Activated CD8-positive, alpha-beta T cell treated with anti-CD3 and anti-CD28 coated beads for 36 hours (primary cell): ENCODE measurements around the gene KRT7. TPM values are rescaled to one million over a fixed set of nuclear protein-coding genes. Genes with fewer than 3 reads are reported as not detected.
"Not testable (repeated sequence)": the region's sequence is repeated elsewhere in the genome, so short reads cannot be mapped to it uniquely, and the experiment has no call there.

Experiments used
- ATAC-seq: fragments of 200-7000 bp; cut with Tn5 transposase; one replicate; pipeline ENCODE4 v1.10.0; 2021; ENCODE audit warnings: mild to moderate bottlenecking, moderate library complexity
- CTCF ChIA-PET: fragments of 350-600 bp; sonication (Branson Sonifier 250); formaldehyde crosslinking; loops from one replicate; lab custom pipeline; 2021; ENCODE audit warnings: antibody characterized with exemption; lab: Charles Lee
- POLR2A ChIA-PET: fragments of 350-600 bp; sonication (Branson Sonifier 250); formaldehyde crosslinking; loops from one replicate; lab custom pipeline; 2021; ENCODE audit warnings: antibody characterized with exemption; lab: Charles Lee
- DNase-seq: peaks from one replicate; pipeline ENCODE4 v3.0.0-alpha.2; 2020
- H3K27ac Mint-ChIP-seq: one replicate; pipeline ENCODE4 v1.8.0; 2021; ENCODE audit warnings: mild to moderate bottlenecking, mixed read lengths
- H3K27me3 Mint-ChIP-seq: one replicate; pipeline ENCODE4 v1.8.0; 2021; ENCODE audit warnings: mixed read lengths
- H3K36me3 Mint-ChIP-seq: one replicate; pipeline ENCODE4 v1.8.0; 2021; ENCODE audit warnings: low read depth, mixed read lengths
- H3K4me1 Mint-ChIP-seq: one replicate; pipeline ENCODE4 v1.8.0; 2021; ENCODE audit warnings: low read depth, mixed read lengths
- H3K4me3 Mint-ChIP-seq: one replicate; pipeline ENCODE4 v1.8.0; 2021; ENCODE audit warnings: mild to moderate bottlenecking, moderate library complexity, mixed read lengths
- H3K9me3 Mint-ChIP-seq: one replicate; pipeline ENCODE4 v1.8.0; 2021; ENCODE audit warnings: mixed read lengths
- CTCF ChIP-seq: fragments of 200-600 bp; IDR thresholded peaks from one replicate; pipeline ENCODE4 v1.8.0; 2022; ENCODE audit warnings: antibody characterized with exemption, mild to moderate bottlenecking
- intact Hi-C: fragments of 100-400 bp; cut with micrococcal nuclease; formaldehyde crosslinking; loops from one replicate; pipeline ENCODE4 v1.10.0; 2022
- total RNA-seq, 2 experiments: library from RNA; stranded (reverse); gene quantifications; one replicate each; pipeline ENCODE4 v1.2.3, GENCODE V29; 2021

The KRT7 gene
- total RNA-seq, 2 experiments from 2014 or later = 2.1 to 3.1 TPM

GRCh38 chr12:52256584-52256935, 23.5 kb downstream of the KRT7 start:
- Mint-ChIP-seq H3K4me3 (no peak overlapping the region), H3K4me1 (peaks cover 12% of the 10 kb centered on the region), H3K27ac (no peak overlapping the region), H3K36me3 (no peaks in the 10 kb centered on the region), H3K9me3 (no peaks in the 10 kb centered on the region), H3K27me3 (peaks cover 54% of the 10 kb centered on the region)
- intact Hi-C loops = loop anchor here (2.0 kb wide), 1 partner anchor 16 kb away; no protein-coding TSS in a partner anchor
- no peak for DNase-seq
- no peak for ATAC-seq
- POLR2A ChIA-PET = no interaction called here
- CTCF ChIA-PET = interaction anchor here (1.1 to 1.5 kb wide), 3 partner anchors 20 to 35 kb away, joined by 3 to 7 read pairs (median 5); no protein-coding TSS in a partner anchor
- TF ChIP-seq CTCF = no peak

- ChIA-PET POLR2A (no interaction called here), CTCF (interaction anchor here (1.4 to 1.5 kb wide), 2 partner anchors 20 to 22 kb away, joined by 3 to 7 read pairs; no protein-coding TSS in a partner anchor)
- no peak for ATAC-seq
Observed at GRCh38 chr12:52257074-52257551, 24.1 kb downstream of the KRT7 start.

GRCh38 chr12:52257922-52258321, 24.9 kb downstream of the KRT7 start:
- DNase-seq, H3K4me1 Mint-ChIP-seq, ATAC-seq, H3K9me3 Mint-ChIP-seq, H3K36me3 Mint-ChIP-seq, POLR2A ChIA-PET, H3K4me3 Mint-ChIP-seq, H3K27ac Mint-ChIP-seq: not testable (repeated sequence)
- H3K27me3 Mint-ChIP-seq = peaks cover 60% of the 10 kb centered on the region
- intact Hi-C loops = loop anchor here (2.0 kb wide), 1 partner anchor 17 kb away; no protein-coding TSS in a partner anchor
- CTCF ChIA-PET = interaction anchor here (2.4 kb wide), 1 partner anchor 21 kb away, joined by 12 read pairs; no protein-coding TSS in a partner anchor

More at GRCh38 chr12:52257074-52257551, 24.1 kb downstream of the KRT7 start:
- Mint-ChIP-seq H3K27me3 (peaks cover 55% of the 10 kb centered on the region), H3K9me3 (no peaks in the 10 kb centered on the region), H3K4me1 (peaks cover 7% of the 10 kb centered on the region), H3K4me3 (no peak overlapping the region), H3K27ac (no peak overlapping the region), H3K36me3 (no peaks in the 10 kb centered on the region)
- no peak for DNase-seq
- intact Hi-C loops = loop anchor here (2.0 kb wide), 1 partner anchor 16 kb away; no protein-coding TSS in a partner anchor
- TF ChIP-seq CTCF = no peak

- Mint-ChIP-seq H3K9me3 (no peaks in the 10 kb centered on the region), H3K36me3 (no peaks in the 10 kb centered on the region), H3K27me3 (peaks cover 58% of the 10 kb centered on the region), H3K27ac (no peak overlapping the region), H3K4me1 (peaks cover 7% of the 10 kb centered on the region), H3K4me3 (no peak overlapping the region)
- TF ChIP-seq CTCF = no peak
- POLR2A ChIA-PET = no interaction called here
- ATAC-seq (no peak), DNase-seq (no peak)
- CTCF ChIA-PET = interaction anchor here (1.1 to 2.4 kb wide), 2 partner anchors 21 kb away, joined by 4 to 12 read pairs; no protein-coding TSS in a partner anchor
- intact Hi-C loops = no loop called here
Observed at GRCh38 chr12:52258335-52258901, 25.4 kb downstream of the KRT7 start.

- H3K4me1 Mint-ChIP-seq = peaks cover 7% of the 10 kb centered on the region
- TF ChIP-seq CTCF = no peak
- CTCF ChIA-PET = interaction anchor here (0.9 to 2.4 kb wide), 2 partner anchors 18 to 19 kb away, joined by 3 to 12 read pairs; no protein-coding TSS in a partner anchor
- no peak overlapping the region for H3K4me3 Mint-ChIP-seq
- no peaks in the 10 kb centered on the region for H3K36me3 Mint-ChIP-seq
- ATAC-seq (no peak), DNase-seq (no peak)
- POLR2A ChIA-PET = no interaction called here
- intact Hi-C loops = no loop called here
- H3K27me3 Mint-ChIP-seq = peaks cover 58% of the 10 kb centered on the region
- no peaks in the 10 kb centered on the region for H3K9me3 Mint-ChIP-seq
- no peak overlapping the region for H3K27ac Mint-ChIP-seq
Observed at GRCh38 chr12:52259657-52260243, 26.7 kb downstream of the KRT7 start.
